HepG2 (cell line): ENCODE results near the gene AARS1. TPM values are rescaled to one million over a fixed set of nuclear protein-coding genes. Genes with fewer than 3 reads are reported as not detected.

Source experiments
- DNMT3B ChIP-seq: conservative IDR thresholded peaks from 2 replicates; pipeline ENCODE4 v1.6.1; 2016; ENCODE audit warnings: missing biosample characterization, control low read depth
- E2F5 ChIP-seq: sonication (generic); formaldehyde crosslinking; conservative IDR thresholded peaks from 2 replicates; pipeline ENCODE4 v1.4.0; 2020; ENCODE audit warnings: missing genetic modification reagents
- KDM3A ChIP-seq: IDR thresholded peaks from 2 replicates; pipeline ENCODE4 v1.6.1; 2018; ENCODE audit warnings: low read depth, missing compliant biosample characterization
- KDM5A ChIP-seq: fragments of 200-600 bp; sonication (generic); IDR thresholded peaks from 2 replicates; pipeline ENCODE4 v1.7.0; 2018; ENCODE audit warnings: antibody characterized with exemption, mild to moderate bottlenecking, low read length, borderline replicate concordance
- KLF12 ChIP-seq: sonication (generic); formaldehyde crosslinking; IDR thresholded peaks from 2 replicates; pipeline ENCODE4 v1.4.0; 2020; ENCODE audit warnings: missing genetic modification reagents, borderline replicate concordance
- KMT2A ChIP-seq: sonication (generic); formaldehyde crosslinking; IDR thresholded peaks from 2 replicates; pipeline ENCODE4 v1.4.0; 2020; ENCODE audit warnings: missing genetic modification reagents
- PBX3 ChIP-seq: sonication (generic); formaldehyde crosslinking; IDR thresholded peaks from 2 replicates; pipeline ENCODE4 v1.8.1; 2023; ENCODE audit warnings: missing genetic modification reagents, inconsistent platforms, borderline replicate concordance
- PLSCR1 ChIP-seq: sonication (generic); formaldehyde crosslinking; IDR thresholded peaks from 2 replicates; pipeline ENCODE4 v1.5.0; 2020; ENCODE audit warnings: missing genetic modification reagents, mild to moderate bottlenecking, borderline replicate concordance
- PRMT3 ChIP-seq: sonication (generic); formaldehyde crosslinking; IDR thresholded peaks from 2 replicates; pipeline ENCODE4 v1.8.1; 2022; ENCODE audit warnings: low read depth, mild to moderate bottlenecking, moderate library complexity, missing genetic modification reagents, borderline replicate concordance
- SIN3A ChIP-seq: IDR thresholded peaks from 2 replicates; pipeline ENCODE4 v1.6.1; 2011; ENCODE audit warnings: low read depth, mild to moderate bottlenecking, control low read depth, low read length, borderline replicate concordance
- TRAFD1 ChIP-seq: sonication (generic); formaldehyde crosslinking; IDR thresholded peaks from 2 replicates; pipeline ENCODE4 v1.5.1; 2020; ENCODE audit warnings: missing genetic modification reagents, mild to moderate bottlenecking, borderline replicate concordance
- USF2 ChIP-seq, 2 experiments: sonication (generic) in 1 of 2; formaldehyde crosslinking in 1 of 2; IDR thresholded peaks; 2 replicates each; pipeline versions ENCODE4 v1.5.1 to v1.6.1; 2011 to 2020; ENCODE audit warnings: borderline replicate concordance in 1 of 2, low read depth in 1 of 2, low read length in 1 of 2, mild to moderate bottlenecking in 1 of 2, missing genetic modification reagents in 1 of 2, moderate library complexity in 1 of 2
- ZNF564 ChIP-seq: sonication (generic); formaldehyde crosslinking; IDR thresholded peaks from 2 replicates; pipeline ENCODE4 v1.8.1; 2023; ENCODE audit warnings: mild to moderate bottlenecking, missing genetic modification reagents
- ZNF790 ChIP-seq: sonication (generic); formaldehyde crosslinking; IDR thresholded peaks from 2 replicates; pipeline ENCODE4 v1.8.0; 2022; ENCODE audit warnings: missing genetic modification reagents, mild to moderate bottlenecking, borderline replicate concordance
- polyA plus RNA-seq, 8 experiments: library from polyadenylated mRNA; depleted of rRNA in 3 of 8; stranded (reverse) in 7 of 8; unstranded in 1 of 8; fragments of >200 nt; fragmentation: Illumina TruSeq in 4 of 8; extraction: Trizol in 4 of 8; gene quantifications; 2 replicates each; pipeline versions ENCODE4 v1.2.1 to v1.2.3, GENCODE V29; 2011 to 2016; ENCODE audit warnings: low read depth in 4 of 8, missing spikeins in 1 of 8, mixed read lengths in 1 of 8; ENCODE audit not compliant: insufficient read depth in 1 of 8
- total RNA-seq, 5 experiments: library from RNA; depleted of rRNA; stranded (reverse); fragments of >200 nt; fragmentation: Illumina TruSeq; extraction: Trizol; gene quantifications; 2 replicates each; pipeline ENCODE4 v1.2.3, GENCODE V29; 2016; ENCODE audit warnings: low read depth in 1 of 5

AARS1 gene
- total and polyA plus RNA-seq, 2 of the 13 experiments (the other 11 are each of a cell fraction or from before 2014, with no cell fraction given), result 107 to 132 TPM

- TF ChIP-seq PBX3 (no peak), KLF12 (CRISPR knock-in tag) (peak; percentile 83), SIN3A (peak; percentile 92; the same call in 1 of the 2 replicates), ZNF564 (CRISPR knock-in tag) (no peak; the same call in none of the 2 replicates), KMT2A (CRISPR knock-in tag) (peak; percentile 99), ZNF790 (CRISPR knock-in tag) (peak; percentile 98), USF2 (IDR thresholded peaks at IDR 0.05; ENCODE audit: low read depth, low read length) (no peak), USF2 (CRISPR knock-in tag; IDR thresholded peaks at IDR 0.05; ENCODE audit: borderline replicate concordance) (no peak; the same call in 1 of the 2 replicates), DNMT3B (peak; percentile 60; the same call in 1 of the 2 replicates), KDM5A (no peak; the same call in 1 of the 2 replicates), KDM3A (peak; percentile 77; the same call in 1 of the 2 replicates), PLSCR1 (CRISPR knock-in tag) (no peak), E2F5 (CRISPR knock-in tag) (peak; percentile 99), TRAFD1 (CRISPR knock-in tag) (no peak; the same call in 1 of the 2 replicates), PRMT3 (no peak; the same call in 1 of the 2 replicates)
Measured at GRCh38 chr16:70251629-70252354, 37.5 kb downstream of the AARS1 start, which contains the start of gene EXOSC6 (continued).
